ENCODE results near the gene GOLIM4. TPM values are rescaled to one million over a fixed set of nuclear protein-coding genes. Genes with fewer than 3 reads are reported as not detected.

GOLIM4 gene
- total RNA-seq, 1 donor from 2014 or later, result 29.3 TPM

DNA sequence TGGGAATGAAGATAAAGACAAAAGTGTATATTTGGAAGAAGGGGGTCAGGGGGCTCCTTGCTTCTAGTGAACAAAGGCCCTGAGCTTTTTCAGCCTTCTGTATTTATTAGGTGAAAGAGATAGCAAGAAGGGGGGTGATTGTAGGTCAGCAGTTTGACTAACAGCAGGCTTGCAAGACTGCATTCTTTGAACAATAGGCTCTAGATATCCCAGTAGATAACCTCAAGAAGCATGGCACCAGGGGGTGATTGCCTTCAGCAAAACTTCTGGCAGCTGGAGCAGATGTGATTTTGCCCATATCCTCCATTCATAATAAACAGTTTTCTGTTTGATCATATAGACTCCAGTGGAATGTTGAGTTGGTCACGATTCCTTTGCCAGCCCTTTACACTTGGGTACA lies 31.7 kb upstream of the GOLIM4 start:
- H3K9me3 Mint-ChIP-seq, result peaks cover 17% of the 10 kb centered on the region

DNA sequence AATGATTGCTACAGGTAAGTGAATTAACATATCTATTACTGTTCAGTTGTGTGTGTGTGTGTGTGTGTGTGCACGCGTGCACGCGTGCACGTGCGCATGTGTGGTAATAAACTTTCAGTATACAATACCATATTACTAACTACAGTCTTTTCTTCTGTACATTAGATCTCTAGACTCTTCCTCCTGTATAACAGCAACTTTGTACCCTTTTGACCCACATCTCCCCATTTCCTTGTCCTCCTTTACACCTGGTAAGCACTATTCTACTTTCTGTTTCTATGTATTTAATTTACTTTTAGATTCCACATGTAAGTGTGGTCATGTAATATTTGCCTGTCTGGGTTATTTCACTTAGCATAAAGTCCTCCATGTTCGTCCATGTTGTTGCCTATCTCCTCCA lies 29.1 kb upstream of the GOLIM4 start:
- no peak overlapping the region for H3K27ac Mint-ChIP-seq (ENCODE audit: unreplicated experiment)

More for the DNA sequence above, 31.7 kb upstream of the GOLIM4 start:
- Mint-ChIP-seq H3K4me1 (peaks cover 6% of the 10 kb centered on the region), H3K27me3 (ENCODE audit: low read depth) (no peaks in the 10 kb centered on the region), H3K4me3 (no peak overlapping the region), H3K36me3 (ENCODE audit: low read depth) (peaks cover 11% of the 10 kb centered on the region), H3K27ac (ENCODE audit: unreplicated experiment) (no peak overlapping the region)
- TF ChIP-seq, protein P1, sequence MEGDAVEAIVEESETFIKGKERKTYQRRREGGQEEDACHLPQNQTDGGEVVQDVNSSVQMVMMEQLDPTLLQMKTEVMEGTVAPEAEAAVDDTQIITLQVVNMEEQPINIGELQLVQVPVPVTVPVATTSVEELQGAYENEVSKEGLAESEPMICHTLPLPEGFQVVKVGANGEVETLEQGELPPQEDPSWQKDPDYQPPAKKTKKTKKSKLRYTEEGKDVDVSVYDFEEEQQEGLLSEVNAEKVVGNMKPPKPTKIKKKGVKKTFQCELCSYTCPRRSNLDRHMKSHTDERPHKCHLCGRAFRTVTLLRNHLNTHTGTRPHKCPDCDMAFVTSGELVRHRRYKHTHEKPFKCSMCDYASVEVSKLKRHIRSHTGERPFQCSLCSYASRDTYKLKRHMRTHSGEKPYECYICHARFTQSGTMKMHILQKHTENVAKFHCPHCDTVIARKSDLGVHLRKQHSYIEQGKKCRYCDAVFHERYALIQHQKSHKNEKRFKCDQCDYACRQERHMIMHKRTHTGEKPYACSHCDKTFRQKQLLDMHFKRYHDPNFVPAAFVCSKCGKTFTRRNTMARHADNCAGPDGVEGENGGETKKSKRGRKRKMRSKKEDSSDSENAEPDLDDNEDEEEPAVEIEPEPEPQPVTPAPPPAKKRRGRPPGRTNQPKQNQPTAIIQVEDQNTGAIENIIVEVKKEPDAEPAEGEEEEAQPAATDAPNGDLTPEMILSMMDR (conservative IDR thresholded peaks at IDR 0.05), result no peak
- no peak for DNase-seq (ENCODE audit: low read depth, low spot score)

DNA sequence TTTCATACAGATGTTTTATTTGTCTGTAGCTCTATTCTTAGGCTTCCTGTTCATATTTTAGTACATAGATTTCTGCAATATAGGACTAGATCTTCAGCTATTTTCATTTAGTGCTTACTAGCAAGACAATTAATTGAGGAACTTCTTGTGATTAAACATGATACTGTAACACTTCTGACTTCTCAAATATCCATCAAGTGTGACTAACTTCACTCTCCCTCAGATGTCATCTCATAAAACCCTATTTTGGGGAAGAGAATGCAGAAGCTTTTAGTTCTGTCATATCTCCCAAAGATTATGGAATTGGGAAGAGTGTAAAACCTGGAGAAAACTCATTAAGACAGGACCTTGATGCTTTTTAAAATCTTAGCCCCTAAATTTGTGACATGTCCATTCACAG lies 28.6 kb upstream of the GOLIM4 start:
- Mint-ChIP-seq H3K4me1 (peaks cover 6% of the 10 kb centered on the region), H3K27ac (ENCODE audit: unreplicated experiment) (no peak overlapping the region), H3K36me3 (ENCODE audit: low read depth) (peaks cover 4% of the 10 kb centered on the region), H3K4me3 (no peak overlapping the region), H3K27me3 (ENCODE audit: low read depth) (no peaks in the 10 kb centered on the region), H3K9me3 (peaks cover 10% of the 10 kb centered on the region)
- TF ChIP-seq, protein P1 (conservative IDR thresholded peaks at IDR 0.05), result no peak
- no peak for DNase-seq (ENCODE audit: low read depth, low spot score)

More for the DNA sequence above, 29.1 kb upstream of the GOLIM4 start:
- TF ChIP-seq, protein P1 (conservative IDR thresholded peaks at IDR 0.05), result no peak
- Mint-ChIP-seq H3K4me3 (no peak overlapping the region), H3K36me3 (ENCODE audit: low read depth) (peaks cover 8% of the 10 kb centered on the region), H3K4me1 (peaks cover 6% of the 10 kb centered on the region), H3K27me3 (ENCODE audit: low read depth) (no peaks in the 10 kb centered on the region), H3K9me3 (peaks cover 15% of the 10 kb centered on the region)
- no peak for DNase-seq (ENCODE audit: low read depth, low spot score)

DNA sequence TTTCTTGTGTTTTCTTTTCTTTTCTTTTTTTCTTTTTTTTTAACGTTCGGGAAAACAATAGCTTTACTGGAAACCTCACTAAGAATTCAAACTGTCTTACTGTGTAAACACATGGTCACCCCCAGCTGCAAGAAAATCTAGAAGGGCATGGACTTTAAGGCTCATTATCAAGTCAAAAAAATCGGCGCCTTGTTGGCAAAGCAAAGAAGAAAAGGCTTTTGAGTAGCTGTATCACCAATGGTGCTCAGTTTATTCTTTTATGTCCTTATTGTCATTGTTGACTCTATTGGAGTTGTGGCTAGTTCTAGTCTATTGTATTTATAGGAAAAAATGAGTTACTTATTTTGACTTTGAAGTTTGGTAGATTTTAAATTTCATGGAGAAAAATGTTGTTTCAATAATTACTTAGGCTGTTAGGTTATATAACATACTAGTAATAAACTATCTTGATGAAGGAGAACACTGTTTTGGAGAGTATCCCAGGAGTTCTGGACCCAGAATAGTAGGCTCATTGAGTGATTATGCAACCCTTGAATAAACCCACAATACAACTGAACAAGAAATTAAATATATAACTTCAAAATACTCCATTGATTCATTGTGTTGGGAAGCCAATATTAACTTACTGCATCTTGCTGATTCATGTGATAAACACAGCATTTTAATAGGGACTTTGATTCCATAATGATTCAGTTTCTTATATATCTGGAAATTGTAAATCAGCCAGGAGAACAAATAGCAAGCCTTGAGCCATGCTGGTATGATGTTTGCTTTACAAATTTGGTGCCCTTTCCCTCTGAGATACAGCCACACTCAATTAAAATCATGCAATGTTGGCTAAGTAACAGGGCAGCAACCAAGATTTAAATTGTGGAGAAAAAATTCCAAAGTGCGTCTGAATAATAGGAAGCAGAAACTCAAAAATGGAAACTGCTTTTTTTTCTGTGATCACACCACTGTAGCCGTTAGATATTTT lies 27.8 kb upstream of the GOLIM4 start:
- Mint-ChIP-seq H3K36me3 (ENCODE audit: low read depth) (no peaks in the 10 kb centered on the region), H3K4me1 (peaks cover 6% of the 10 kb centered on the region), H3K9me3 (peaks cover 7% of the 10 kb centered on the region), H3K27ac (ENCODE audit: unreplicated experiment) (no peak overlapping the region), H3K4me3 (no peak overlapping the region), H3K27me3 (ENCODE audit: low read depth) (no peaks in the 10 kb centered on the region)
- TF ChIP-seq, protein P1 (conservative IDR thresholded peaks at IDR 0.05), result no peak
- DNase-seq (ENCODE audit: low read depth, low spot score), result no peak

DNA sequence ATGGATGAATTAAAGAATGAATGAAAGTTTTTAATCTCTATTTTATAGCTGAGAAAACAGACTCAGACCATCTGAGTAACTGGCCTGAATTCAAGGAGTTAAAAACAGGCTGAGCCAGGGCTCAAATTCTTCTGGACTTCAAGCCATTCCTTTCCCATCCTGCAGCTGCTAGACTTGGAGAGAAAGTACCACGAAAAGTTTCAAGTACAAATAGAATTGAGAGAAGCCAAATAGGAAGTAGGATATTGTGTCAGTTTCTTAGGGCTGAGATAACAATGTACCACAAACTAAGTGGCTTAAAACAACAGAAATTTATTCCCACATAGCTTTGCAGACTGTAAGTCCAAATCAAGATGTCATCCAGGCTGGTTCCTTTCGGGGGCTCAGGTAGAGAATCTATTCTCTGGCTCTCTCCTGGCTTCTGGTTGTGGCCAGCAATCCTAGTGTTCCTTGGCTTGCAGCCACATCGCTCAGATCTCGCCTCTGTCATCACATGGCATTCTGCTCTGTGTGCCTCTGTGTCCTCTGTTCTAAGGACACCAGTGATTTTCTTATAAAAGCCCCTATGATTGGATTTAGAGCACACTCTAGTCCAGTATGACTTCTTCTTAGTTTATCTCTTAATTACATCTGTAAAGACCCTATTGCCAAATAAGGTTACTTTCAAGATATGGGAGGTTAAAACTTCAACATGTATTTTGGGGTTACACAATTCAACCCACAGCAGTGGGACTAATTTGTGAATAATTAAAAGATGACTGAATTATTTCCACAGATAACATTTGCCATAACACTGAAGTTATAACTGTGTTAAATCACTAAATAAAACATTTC lies 25.7 kb upstream of the GOLIM4 start:
- TF ChIP-seq, protein P1 (conservative IDR thresholded peaks at IDR 0.05), result no peak
- no peaks in the 10 kb centered on the region for H3K9me3 Mint-ChIP-seq
- H3K36me3 Mint-ChIP-seq (ENCODE audit: low read depth), result no peaks in the 10 kb centered on the region
- no peak for DNase-seq (ENCODE audit: low read depth, low spot score)
- H3K27me3 Mint-ChIP-seq (ENCODE audit: low read depth), result no peaks in the 10 kb centered on the region
- peaks cover 11% of the 10 kb centered on the region for H3K4me1 Mint-ChIP-seq
- H3K27ac Mint-ChIP-seq (ENCODE audit: unreplicated experiment), result no peak overlapping the region
- no peak overlapping the region for H3K4me3 Mint-ChIP-seq

All from neural crest cell (in vitro differentiated cells).